ENCODE data around the gene DUSP5.

Gene DUSP5, protein sequence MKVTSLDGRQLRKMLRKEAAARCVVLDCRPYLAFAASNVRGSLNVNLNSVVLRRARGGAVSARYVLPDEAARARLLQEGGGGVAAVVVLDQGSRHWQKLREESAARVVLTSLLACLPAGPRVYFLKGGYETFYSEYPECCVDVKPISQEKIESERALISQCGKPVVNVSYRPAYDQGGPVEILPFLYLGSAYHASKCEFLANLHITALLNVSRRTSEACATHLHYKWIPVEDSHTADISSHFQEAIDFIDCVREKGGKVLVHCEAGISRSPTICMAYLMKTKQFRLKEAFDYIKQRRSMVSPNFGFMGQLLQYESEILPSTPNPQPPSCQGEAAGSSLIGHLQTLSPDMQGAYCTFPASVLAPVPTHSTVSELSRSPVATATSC

DNA sequence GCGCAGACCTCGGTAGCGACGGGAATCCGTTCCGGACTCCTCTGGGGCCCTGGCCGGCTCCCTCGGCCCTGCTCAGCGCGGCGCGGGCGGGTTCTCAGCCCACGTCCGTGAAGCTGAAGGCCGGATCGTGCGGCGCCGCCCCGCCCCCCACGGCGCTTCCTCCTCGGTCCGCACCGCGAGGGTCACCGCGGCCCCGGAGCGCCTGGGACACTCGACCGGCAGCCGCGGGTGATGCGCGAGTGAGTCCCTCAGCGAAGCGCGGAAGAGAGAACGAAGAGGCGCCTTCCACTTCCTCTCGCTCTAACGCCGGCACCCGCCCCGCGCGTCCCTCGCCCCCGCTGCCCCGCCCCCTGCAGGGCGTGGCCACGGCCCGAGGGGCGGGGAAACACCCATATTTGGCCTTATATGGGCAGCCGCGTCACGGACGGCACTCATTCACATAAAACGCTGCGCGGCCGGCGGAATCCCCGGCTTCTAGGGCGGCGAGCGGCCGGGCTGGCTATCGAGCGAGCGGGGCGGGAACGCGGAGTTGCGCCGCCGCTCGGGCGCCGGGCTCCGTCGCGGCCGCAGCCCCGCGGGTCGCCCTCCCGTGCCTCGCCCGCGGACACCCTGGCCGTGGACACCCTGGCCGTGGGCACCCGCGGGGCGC, at the start of gene DUSP5:
TSS of gene DUSP5 (plus strand) at position 470 of the 649 bp plus-strand sequence. CDS start 215 bp downstream, outside the sequence.
- TF ChIP-seq, protein P1, sequence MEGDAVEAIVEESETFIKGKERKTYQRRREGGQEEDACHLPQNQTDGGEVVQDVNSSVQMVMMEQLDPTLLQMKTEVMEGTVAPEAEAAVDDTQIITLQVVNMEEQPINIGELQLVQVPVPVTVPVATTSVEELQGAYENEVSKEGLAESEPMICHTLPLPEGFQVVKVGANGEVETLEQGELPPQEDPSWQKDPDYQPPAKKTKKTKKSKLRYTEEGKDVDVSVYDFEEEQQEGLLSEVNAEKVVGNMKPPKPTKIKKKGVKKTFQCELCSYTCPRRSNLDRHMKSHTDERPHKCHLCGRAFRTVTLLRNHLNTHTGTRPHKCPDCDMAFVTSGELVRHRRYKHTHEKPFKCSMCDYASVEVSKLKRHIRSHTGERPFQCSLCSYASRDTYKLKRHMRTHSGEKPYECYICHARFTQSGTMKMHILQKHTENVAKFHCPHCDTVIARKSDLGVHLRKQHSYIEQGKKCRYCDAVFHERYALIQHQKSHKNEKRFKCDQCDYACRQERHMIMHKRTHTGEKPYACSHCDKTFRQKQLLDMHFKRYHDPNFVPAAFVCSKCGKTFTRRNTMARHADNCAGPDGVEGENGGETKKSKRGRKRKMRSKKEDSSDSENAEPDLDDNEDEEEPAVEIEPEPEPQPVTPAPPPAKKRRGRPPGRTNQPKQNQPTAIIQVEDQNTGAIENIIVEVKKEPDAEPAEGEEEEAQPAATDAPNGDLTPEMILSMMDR (IDR thresholded peaks at IDR 0.05; ENCODE audit: borderline replicate concordance, control extremely low read depth, extremely low read depth, insufficient read depth, missing control alignments) = peak; percentile 6
- in situ Hi-C loops (cut with MboI; ENCODE audit: low sequenced_read_pairs, unreplicated experiment) = no loop called here
- peak; percentile 97 for DNase-seq (ENCODE audit: low spot score)

DNA sequence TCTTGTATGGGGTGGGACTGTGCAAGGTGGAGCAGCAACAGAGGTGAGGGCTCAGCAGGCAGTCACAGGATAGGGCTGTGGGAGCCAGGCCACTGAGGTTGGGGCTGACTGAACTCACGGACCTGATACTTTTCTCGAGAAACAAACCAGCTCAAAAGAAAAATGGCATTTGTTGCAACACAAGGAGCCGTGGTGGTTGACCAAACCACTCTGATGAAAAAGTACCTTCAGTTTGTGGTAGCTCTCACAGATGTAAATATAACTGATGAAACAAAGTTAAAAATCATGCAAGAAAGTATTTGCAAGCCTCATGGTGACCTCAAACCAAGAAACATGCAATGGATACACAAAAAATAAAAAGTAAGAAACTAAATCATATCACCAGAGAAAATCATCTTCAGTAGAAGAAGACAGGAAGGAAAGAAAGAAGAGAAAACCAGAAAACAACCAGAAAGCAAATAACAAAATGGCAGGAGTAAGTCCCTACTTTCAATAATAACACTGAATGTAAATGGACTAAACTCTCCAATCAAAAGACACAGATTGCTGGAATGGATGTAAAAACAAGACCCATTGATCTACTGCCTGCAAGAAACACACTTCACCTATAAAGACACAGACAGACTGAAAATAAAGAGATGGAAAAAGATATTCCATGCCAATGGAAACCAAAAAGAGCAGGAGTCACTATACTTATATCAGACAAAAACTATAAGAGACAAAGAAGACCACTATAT, 48.9 kb upstream of the DUSP5 start:
- TF ChIP-seq, protein P1 (IDR thresholded peaks at IDR 0.05; ENCODE audit: borderline replicate concordance, control extremely low read depth, extremely low read depth, insufficient read depth, missing control alignments) = no peak
- in situ Hi-C loops (cut with MboI; ENCODE audit: low sequenced_read_pairs, unreplicated experiment) = no loop called here
- DNase-seq (ENCODE audit: low spot score) = no peak

DNA sequence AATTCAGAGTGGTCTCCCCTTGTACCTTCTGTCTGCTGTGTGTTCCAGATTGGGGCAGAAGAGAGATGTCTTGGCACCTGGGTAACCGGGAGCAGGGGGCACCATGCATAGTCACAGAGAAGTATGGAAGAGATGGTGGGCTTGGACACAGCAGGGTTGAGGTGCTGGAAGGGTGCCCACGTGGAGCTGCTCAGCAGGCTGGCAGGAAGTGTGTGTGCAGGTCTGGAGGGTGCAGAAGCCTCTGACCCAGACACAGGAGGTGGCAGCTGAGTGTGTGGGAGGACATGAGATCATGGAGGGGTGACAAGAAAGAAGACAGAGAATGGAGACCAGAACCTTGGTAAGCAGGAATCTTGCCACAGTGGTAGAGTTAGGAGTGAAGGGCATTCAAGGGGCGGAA, 42.3 kb upstream of the DUSP5 start:
- in situ Hi-C loops (cut with MboI; ENCODE audit: low sequenced_read_pairs, unreplicated experiment) = no loop called here
- TF ChIP-seq, protein P1 (IDR thresholded peaks at IDR 0.05; ENCODE audit: borderline replicate concordance, control extremely low read depth, extremely low read depth, insufficient read depth, missing control alignments) = no peak
- peak; percentile 21 for DNase-seq (ENCODE audit: low spot score)

DNA sequence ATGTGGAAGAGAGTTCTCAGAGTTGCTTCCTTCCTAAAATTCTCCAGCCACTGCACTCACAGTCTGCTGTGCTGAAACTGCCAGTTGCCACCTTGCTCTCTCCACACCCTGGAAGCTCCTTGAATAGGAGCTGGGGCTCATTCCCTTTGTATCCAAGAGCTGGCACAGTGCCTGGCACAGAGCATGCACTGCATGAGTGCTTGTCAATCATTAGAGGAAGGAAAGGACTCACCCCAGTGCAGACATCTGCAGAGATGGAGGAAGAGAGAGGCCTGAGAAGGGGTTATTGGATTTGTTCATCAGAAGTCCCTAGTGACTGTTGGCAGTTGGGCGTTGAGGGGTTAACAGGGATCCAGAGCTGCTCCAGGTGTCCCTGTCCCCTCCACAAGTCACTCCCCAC, 41.7 kb upstream of the DUSP5 start:
- DNase-seq (ENCODE audit: low spot score) = no peak
- TF ChIP-seq, protein P1 (IDR thresholded peaks at IDR 0.05; ENCODE audit: borderline replicate concordance, control extremely low read depth, extremely low read depth, insufficient read depth, missing control alignments) = no peak
- in situ Hi-C loops (cut with MboI; ENCODE audit: low sequenced_read_pairs, unreplicated experiment) = no loop called here

DNA sequence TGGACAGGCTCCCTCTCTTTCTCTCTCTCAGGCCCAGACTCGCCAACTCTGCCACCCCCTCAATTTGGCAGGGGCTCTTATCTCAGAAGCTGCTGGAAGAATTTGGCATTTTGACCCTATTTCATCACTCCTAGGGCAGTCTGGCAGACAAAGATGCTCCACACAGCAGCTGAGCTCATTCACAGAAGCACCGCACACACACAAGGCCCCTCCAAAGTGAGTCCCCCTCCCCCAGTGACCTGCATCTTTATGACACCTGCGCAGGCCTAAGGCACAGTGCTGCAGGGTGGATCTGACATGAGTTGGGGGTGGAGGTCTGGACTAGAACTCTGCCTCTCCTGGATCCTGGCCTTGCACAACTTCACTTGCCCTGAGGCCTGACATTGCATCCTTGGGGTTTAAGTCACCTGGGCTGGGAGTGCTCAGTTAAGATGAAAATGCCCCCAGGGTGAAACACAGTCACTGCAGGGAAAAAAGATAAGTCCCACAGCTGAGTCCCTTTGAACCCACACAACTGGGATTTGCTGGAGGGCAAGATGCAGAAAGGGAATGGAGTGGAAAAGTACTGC, 41.1 kb upstream of the DUSP5 start:
- TF ChIP-seq, protein P1 (IDR thresholded peaks at IDR 0.05; ENCODE audit: borderline replicate concordance, control extremely low read depth, extremely low read depth, insufficient read depth, missing control alignments) = no peak
- in situ Hi-C loops (cut with MboI; ENCODE audit: low sequenced_read_pairs, unreplicated experiment) = no loop called here

DNA sequence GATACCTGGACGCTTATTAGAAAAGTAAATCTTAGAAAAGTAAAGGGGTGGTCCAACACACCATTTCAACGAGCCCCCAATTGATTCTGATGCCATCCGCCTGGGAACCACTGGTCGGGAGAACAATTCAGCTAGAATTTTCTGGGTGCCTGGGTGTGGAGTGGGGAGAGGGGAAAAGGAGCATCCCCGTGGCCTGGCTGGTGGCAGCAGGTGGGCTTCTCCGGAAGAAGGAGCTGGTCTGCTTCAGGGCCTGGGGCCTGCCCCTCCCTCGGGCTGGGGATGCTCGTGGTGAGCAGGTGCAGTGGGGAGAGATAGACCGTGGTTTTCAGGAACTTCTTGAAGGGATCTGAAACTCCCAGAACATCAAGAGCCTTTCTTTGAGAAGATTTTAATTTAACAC, 39.9 kb upstream of the DUSP5 start:
- in situ Hi-C loops (cut with MboI; ENCODE audit: low sequenced_read_pairs, unreplicated experiment) = no loop called here
- DNase-seq (ENCODE audit: low spot score) = no peak
- TF ChIP-seq, protein P1 (IDR thresholded peaks at IDR 0.05; ENCODE audit: borderline replicate concordance, control extremely low read depth, extremely low read depth, insufficient read depth, missing control alignments) = no peak

More for the DNA sequence above, 41.1 kb upstream of the DUSP5 start:
- no peak for DNase-seq (ENCODE audit: low spot score)

Data from GM13976 (cell line).